ENCODE data around the gene ENOX1. TPM values are rescaled to one million over a fixed set of nuclear protein-coding genes. Genes with fewer than 3 reads are reported as not detected.

The ENOX1 gene
- total and polyA plus RNA-seq, 9 of the 15 experiments (the other 6 are each of a cell fraction or from before 2014, with no cell fraction given) = not detected

DNA sequence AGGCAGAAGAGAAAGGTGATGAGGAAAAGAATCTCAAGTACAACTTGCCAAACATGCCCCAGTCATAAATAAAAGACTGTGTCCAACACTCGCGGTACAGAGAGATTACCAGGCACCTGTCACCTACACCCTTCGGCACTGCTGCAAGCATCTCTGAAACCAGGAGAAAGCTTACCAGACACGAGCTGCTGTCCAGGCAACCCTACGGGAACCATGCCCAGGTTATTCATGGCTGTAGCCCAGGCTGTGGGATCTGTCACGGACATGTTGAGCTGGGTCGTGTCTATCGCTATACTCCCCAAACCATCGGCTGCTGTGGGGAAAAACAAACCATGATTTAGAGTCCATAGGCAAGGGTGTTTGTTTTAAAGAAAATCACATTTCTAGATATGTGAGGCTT, 375.0 kb downstream of the ENOX1 start (continued):
- TF ChIP-seq SMARCC2 (IDR thresholded peaks at IDR 0.05; ENCODE audit: low read depth) (no peak), RNF2 (IDR thresholded peaks at IDR 0.05) (no peak), WHSC1 (IDR thresholded peaks at IDR 0.05; ENCODE audit: low read length) (no peak), JUN (IDR thresholded peaks at IDR 0.05; ENCODE audit: borderline replicate concordance, low read depth, low read length) (no peak), JUN (CRISPR knock-in tag; IDR thresholded peaks at IDR 0.05; ENCODE audit: borderline replicate concordance) (no peak)
- TF ChIP-seq, protein P1, sequence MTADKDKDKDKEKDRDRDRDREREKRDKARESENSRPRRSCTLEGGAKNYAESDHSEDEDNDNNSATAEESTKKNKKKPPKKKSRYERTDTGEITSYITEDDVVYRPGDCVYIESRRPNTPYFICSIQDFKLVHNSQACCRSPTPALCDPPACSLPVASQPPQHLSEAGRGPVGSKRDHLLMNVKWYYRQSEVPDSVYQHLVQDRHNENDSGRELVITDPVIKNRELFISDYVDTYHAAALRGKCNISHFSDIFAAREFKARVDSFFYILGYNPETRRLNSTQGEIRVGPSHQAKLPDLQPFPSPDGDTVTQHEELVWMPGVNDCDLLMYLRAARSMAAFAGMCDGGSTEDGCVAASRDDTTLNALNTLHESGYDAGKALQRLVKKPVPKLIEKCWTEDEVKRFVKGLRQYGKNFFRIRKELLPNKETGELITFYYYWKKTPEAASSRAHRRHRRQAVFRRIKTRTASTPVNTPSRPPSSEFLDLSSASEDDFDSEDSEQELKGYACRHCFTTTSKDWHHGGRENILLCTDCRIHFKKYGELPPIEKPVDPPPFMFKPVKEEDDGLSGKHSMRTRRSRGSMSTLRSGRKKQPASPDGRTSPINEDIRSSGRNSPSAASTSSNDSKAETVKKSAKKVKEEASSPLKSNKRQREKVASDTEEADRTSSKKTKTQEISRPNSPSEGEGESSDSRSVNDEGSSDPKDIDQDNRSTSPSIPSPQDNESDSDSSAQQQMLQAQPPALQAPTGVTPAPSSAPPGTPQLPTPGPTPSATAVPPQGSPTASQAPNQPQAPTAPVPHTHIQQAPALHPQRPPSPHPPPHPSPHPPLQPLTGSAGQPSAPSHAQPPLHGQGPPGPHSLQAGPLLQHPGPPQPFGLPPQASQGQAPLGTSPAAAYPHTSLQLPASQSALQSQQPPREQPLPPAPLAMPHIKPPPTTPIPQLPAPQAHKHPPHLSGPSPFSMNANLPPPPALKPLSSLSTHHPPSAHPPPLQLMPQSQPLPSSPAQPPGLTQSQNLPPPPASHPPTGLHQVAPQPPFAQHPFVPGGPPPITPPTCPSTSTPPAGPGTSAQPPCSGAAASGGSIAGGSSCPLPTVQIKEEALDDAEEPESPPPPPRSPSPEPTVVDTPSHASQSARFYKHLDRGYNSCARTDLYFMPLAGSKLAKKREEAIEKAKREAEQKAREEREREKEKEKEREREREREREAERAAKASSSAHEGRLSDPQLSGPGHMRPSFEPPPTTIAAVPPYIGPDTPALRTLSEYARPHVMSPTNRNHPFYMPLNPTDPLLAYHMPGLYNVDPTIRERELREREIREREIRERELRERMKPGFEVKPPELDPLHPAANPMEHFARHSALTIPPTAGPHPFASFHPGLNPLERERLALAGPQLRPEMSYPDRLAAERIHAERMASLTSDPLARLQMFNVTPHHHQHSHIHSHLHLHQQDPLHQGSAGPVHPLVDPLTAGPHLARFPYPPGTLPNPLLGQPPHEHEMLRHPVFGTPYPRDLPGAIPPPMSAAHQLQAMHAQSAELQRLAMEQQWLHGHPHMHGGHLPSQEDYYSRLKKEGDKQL (CRISPR knock-in tag; IDR thresholded peaks at IDR 0.05; ENCODE audit: borderline replicate concordance) = no peak

DNA sequence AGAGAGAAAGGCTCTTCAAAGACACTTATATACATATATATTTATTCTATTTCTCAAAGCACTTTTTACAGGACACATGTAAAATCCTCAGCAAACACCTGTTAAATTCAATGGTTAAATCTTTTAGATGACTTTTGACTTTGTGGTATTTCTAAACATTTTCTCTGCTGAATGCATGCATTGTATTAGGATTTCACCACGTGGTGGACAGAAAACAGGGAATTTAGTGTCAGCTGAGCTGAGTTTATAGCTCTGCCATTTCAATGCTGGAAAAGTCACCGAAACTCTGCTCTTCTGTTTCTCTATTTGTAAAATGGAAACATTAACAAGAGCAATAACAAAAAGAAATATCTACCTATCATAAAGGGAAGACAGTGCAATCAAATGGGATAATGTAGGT, 375.6 kb downstream of the ENOX1 start:
- DNase-seq (ENCODE audit: extremely low read depth in 1 of 4, low spot score in 3 of 4) (no peak), FAIRE-seq (no peak), ATAC-seq (no peak)
- Histone ChIP-seq H3K4me3 (no peak overlapping the region), H3K4me1 (replicated peaks in 1 of 2; ENCODE audit: control insufficient read depth in 2 of 2, insufficient read depth in 2 of 2, low read length in 2 of 2) (no peaks in the 10 kb centered on the region), H2AFZ (ENCODE audit: low read depth, low read length) (no peak overlapping the region), H3K4me2 (ENCODE audit: insufficient read depth, low read length) (no peak overlapping the region), H3K36me3 (ENCODE audit: control insufficient read depth, insufficient read depth, low read length) (no peaks in the 10 kb centered on the region), H3K27me3 (ENCODE audit: control insufficient read depth in 2 of 2, insufficient read depth in 2 of 2, low read length in 2 of 2) (no peaks in the 10 kb centered on the region), H3K27ac (ENCODE audit: extremely low read depth, low read depth, low read length) (no peak overlapping the region), H4K20me1 (replicated peaks; ENCODE audit: control insufficient read depth, insufficient read depth, low read length) (no peaks in the 10 kb centered on the region), H3K9me1 (ENCODE audit: control insufficient read depth, insufficient read depth, low read length) (no peaks in the 10 kb centered on the region), H3K9me3 (replicated peaks; ENCODE audit: control insufficient read depth, insufficient read depth, low read depth, low read length) (no peaks in the 10 kb centered on the region), H3K79me2 (ENCODE audit: control insufficient read depth, insufficient read depth, low read length) (no peaks in the 10 kb centered on the region), H3K9ac (ENCODE audit: insufficient read depth in 1 of 2, low read depth in 2 of 2, low read length in 2 of 2) (no peak overlapping the region)
- BruUV-seq (replicated peaks) = no TSS peak
- POLR2A ChIA-PET = no interaction called here
- CTCF ChIA-PET (ENCODE audit: low intra/inter-chr PET ratio) = no interaction called here
- 0% methylated on average over 2 of the region's 2 CpGs for WGBS (ENCODE audit: insufficient coverage, low coverage, missing lambda C conversion rate)
- no peak for TF ChIP-seq ZNF143 (CRISPR knock-in tag; IDR thresholded peaks at IDR 0.05)
- intact Hi-C loops (cut with micrococcal nuclease) = no loop called here
- in situ Hi-C loops (cut with MboI) = no loop called here
